Limb (tissue), 2 donors: ENCODE measurements around the gene FANCC.

Source experiments
- DNase-seq, 2 donors: peaks; one replicate each; pipeline ENCODE4 v3.0.0-alpha.2; 2016; ENCODE audit errors: extremely low spot score in 2 of 2

Gene FANCC

GRCh38 chr9:95317119-95317892, at the start of gene FANCC:
FANCC (minus strand) TSS chr9:95317709; CDS start chr9:95249291, 68,418 bp downstream.
- DNase-seq, result peak; percentile 93 to 97

- DNase-seq, result no peak
Measured at GRCh38 chr9:95366731-95367325, 49.3 kb upstream of the FANCC start.

DNA sequence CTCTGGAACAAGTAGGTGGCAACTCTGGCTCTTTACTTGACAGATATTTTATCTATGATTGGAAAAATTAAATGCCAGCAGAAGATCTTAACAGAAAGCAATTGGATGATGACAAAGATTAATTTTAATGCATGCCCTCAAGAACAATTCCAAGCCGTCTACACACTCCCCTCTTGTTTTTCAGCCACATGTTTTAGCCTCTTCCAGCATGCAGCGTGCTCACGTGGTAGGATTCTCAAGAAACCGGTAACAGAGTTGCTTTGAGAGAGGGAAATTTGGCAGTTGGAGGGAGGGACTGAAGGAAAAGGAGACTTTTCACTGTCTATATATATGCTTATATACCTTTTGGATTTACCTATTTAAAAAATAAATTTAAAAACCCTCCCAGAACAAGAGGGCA, 48.3 kb upstream of the FANCC start:
- DNase-seq, result no peak

- DNase-seq, result peak; percentile 48 to 55
Measured at GRCh38 chr9:95363051-95363841, 45.7 kb upstream of the FANCC start.

DNA sequence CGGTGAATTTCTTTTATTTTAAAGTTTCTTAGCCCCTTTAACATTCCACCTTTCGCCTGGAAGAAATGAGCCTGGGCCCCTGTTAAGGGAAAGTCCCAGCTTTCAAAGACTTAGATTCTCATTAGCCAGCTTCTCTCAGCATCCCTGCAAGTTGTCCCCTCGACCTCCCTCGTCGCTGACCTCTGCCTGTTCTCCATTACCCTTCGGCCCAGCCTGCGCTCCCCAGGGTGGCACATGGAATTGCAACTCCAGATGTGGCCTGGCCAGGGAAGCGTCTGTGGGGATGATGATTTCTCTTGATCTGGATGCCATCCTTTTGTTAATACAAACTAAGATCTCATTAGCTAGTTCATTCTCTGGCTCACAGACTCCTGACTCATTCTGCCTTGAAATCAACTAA, 43.4 kb upstream of the FANCC start:
- DNase-seq, result no peak

GRCh38 chr9:95357316-95357715, 39.8 kb upstream of the FANCC start:
- DNase-seq, result no peak

- DNase-seq, result no peak
Measured at GRCh38 chr9:95355500-95355899, 38.0 kb upstream of the FANCC start.

DNA sequence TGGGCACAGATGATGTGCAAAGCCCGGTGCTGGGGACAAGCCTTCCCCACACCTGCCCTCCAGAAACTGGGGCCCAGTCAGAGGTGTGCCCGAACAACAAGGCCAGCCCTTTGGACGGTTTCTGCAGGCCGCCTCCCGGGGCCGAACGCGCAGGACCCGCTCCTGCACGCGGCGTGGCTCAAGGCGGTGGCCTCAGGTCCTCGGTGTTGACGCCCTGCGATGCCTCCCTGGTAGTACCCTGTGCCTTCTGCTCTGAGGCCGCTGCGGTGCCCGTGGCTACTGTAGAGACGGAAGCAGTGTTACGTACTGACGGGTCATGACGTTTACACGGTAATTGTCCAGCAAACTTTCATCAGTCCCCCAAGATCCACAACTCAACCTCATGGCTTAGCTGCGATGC, 33.5 kb upstream of the FANCC start:
- no peak for DNase-seq

DNA sequence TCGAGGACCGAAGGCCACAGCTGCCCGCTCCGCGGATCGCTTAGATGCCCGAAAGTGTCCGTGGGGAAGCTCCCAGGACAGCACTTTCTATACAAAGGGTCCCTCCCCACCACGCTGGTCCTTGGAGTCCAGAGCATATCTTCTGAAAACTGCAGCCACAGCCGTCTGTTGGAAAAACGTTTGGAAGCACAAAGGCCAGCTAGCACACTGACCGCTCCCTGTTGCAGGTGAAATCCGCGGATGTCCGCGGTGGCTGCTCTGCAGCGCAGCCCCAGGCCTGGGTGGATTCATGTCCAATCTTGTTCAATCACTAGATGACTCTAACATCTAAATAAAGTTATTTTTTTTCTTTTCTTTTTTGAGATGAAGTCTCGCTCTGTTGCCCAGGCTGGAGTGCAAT, 32.8 kb upstream of the FANCC start:
- no peak for DNase-seq

- peak in 1 of 2 donors; percentile 55 for DNase-seq
Measured at GRCh38 chr9:95349091-95350038, 31.9 kb upstream of the FANCC start.

GRCh38 chr9:95346021-95346420, 28.5 kb upstream of the FANCC start:
- DNase-seq, result no peak

- DNase-seq, result no peak
Measured at GRCh38 chr9:95344735-95345325, 27.3 kb upstream of the FANCC start.

DNA sequence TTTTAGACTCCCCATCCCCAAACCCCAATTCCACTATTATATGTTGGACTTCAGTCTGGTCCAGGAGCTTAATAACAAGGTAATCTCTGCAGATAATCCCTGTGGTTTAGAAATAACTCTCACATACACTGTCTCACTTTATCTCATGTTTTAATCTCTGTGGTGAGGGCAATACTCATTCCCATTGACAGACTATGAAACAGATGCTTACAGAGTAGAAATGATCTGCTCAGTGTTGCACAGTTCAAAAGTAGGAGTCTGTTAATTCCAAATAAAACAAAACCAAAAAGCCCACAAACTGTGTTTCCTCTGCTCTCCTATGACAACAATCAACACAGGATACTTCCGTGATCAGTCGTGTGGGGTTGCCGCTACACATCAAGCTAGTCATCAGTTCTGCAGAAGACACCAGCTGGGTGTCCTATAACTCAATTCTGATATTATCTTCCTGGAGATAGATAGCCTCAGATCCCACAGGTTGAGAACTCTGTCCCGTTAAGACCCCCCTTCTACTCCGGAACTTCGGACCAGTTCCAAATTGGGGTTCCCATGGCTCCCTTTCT, 26.3 kb upstream of the FANCC start:
- no peak for DNase-seq

- no peak for DNase-seq
Measured at GRCh38 chr9:95342571-95342970, 25.1 kb upstream of the FANCC start.

DNA sequence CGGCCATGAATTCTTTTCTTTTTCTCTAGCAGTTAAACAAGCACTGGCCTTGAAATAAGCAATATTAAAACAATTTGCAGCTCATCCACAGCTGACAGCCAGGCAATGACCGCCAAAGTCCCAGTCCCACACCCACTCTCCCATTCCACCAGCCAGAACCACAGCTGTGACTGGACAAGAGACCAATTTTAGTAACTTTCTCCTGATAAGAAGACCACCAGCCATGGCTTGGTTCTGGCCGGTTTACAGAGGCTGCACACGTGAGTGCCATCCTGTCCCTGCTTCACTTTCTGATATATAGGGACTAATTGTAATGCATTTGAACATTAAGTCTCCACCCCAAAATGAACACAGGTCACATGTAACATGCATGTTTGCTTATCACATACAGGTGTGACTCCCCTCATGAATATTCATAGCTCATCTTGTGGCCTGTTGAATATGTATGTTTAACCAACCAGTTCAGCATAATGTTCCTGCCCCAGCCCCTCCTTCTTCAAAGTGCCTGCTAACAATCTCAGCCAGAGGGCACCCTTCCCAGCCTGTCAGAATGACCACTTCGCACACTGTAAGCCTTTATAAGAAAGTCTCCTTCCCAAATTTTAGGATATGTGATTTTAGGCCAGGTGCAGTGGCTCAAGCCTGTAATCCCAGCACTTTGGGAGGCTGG, 23.9 kb upstream of the FANCC start:
- no peak for DNase-seq

DNA sequence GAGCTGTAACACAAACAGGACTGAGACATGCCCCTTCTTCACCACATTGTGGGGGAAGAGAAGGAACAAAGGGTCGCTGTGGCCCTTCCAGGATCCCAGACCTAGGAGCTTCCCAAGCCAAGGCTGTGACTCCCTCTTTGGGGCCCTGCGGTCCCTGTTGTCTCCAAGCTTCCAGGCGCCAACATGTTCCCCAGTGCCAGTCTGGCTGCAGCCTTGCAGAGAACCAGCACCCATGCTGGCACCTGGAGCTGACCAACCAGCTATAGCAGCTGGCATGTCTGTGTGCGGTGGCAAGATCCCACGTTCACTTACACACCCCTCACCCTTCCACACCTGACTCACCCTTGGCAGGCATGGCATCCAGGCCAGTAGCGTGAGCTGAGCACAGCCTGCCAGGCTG, 20.7 kb upstream of the FANCC start:
- DNase-seq, result no peak

DNA sequence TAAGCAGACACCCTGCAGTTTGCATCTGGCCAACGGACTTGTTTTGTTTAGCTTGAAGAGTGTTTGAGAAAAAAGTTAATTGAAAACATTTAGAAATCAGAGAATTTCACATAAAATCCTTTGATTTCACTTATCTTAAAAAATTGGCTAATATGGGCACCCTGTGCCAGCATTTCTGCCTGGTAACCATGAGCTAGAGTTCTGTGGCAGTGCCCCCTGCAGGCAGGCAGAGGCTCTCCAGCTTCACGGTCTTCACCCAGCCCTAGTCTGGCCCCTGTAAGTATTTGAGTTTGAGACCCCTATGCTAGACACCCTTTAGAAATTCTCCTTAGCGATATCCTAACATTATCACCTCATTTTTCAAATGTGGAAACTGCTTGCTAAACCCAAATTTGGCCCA, 18.8 kb upstream of the FANCC start:
- DNase-seq, result no peak

DNA sequence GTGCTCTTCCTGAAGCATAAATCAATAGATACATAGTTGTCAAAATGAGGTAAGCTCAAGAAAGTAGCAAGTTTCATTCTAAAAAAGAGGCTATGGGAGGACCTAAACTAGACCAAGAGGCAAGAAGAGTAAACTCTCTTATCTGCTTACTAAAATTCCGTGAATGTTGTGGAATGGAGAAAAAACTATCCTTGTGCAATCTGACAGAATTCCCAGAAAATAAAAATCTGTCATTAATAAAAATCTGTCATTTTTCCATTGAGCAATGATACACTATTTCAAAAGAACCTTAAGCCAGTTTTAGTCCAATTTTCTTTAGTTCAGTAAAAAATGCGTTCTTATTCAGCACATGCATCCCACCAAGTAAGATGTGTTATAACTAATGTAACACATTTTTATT, 15.9 kb upstream of the FANCC start:
- DNase-seq, result no peak

DNA sequence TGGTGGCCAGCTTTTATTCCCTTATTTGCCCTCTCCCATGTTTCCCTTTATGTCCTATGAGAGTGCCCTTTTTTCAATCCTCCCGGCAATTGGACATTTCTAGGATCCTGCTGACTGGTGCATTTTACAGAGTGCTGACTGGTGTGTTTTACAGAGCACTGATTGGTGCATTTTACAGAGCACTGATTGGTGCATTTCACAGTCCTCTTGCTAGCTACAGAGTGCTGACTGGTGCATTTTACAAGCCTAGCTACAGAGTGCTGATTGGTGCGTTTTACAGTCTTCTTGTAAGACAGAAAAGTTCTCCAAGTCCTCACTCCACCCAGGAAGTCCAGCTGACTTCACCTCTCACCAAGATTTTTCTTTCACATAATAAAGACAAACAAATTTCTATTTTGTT, 15.4 kb upstream of the FANCC start:
- no peak for DNase-seq
